Skeletal muscle satellite cell (primary cell): Measurements from ENCODE around the gene HYI.
A peak's percentile ranks its signal among the peaks of the same experiment; 100 is the strongest.
"Not testable (repeated sequence)": the region's sequence is repeated elsewhere in the genome, so short reads cannot be mapped to it uniquely, and the experiment has no call there.

Experiments used
- H3K27me3 ChIP-seq: 2 replicates; pipeline ENCODE4 v1.7.0; 2013; ENCODE audit warnings: low read length; ENCODE audit not compliant: control insufficient read depth, insufficient read depth
- H3K36me3 ChIP-seq: 2 replicates; pipeline ENCODE4 v1.7.0; 2013; ENCODE audit warnings: mild to moderate bottlenecking, control low read depth, low read length; ENCODE audit not compliant: insufficient read depth
- H3K4me1 ChIP-seq: 2 replicates; pipeline ENCODE4 v1.7.0; 2013; ENCODE audit warnings: low read length; ENCODE audit not compliant: control insufficient read depth, insufficient read depth
- H3K4me2 ChIP-seq: 2 replicates; pipeline ENCODE4 v1.7.0; 2013; ENCODE audit warnings: mild to moderate bottlenecking, low read length
- H3K4me3 ChIP-seq: 2 replicates; pipeline ENCODE4 v1.7.0; 2013; ENCODE audit warnings: low read length
- H3K9ac ChIP-seq: 2 replicates; pipeline ENCODE4 v1.7.0; 2013; ENCODE audit warnings: mild to moderate bottlenecking, low read depth, low read length, moderate library complexity
- H3K9me3 ChIP-seq: replicated peaks from 2 replicates; pipeline ENCODE4 v1.7.0; 2013; ENCODE audit warnings: mild to moderate bottlenecking, control low read depth, low read length

The HYI gene

DNA sequence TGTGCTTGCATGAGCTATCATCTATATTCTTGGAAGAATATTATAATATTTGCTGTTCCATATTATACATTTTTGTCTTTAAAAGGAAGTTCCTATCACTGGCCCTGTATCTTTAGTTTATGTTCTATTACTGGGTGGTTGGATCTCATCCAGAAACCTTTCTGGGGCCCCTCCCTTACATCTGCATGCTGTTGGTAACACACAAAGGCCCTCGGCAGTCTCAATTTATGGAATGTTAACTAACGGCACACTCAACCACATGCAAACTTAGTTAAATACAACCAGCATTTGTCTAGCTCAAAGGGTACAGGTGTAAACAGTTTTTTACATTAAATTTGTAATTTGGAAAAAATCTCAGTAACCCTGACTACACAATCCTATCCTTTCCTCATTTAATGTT lies 9.7 kb upstream of the HYI start:
- Histone ChIP-seq H3K27me3 (no peaks in the 10 kb centered on the region), H3K4me3 (no peak overlapping the region)

DNA sequence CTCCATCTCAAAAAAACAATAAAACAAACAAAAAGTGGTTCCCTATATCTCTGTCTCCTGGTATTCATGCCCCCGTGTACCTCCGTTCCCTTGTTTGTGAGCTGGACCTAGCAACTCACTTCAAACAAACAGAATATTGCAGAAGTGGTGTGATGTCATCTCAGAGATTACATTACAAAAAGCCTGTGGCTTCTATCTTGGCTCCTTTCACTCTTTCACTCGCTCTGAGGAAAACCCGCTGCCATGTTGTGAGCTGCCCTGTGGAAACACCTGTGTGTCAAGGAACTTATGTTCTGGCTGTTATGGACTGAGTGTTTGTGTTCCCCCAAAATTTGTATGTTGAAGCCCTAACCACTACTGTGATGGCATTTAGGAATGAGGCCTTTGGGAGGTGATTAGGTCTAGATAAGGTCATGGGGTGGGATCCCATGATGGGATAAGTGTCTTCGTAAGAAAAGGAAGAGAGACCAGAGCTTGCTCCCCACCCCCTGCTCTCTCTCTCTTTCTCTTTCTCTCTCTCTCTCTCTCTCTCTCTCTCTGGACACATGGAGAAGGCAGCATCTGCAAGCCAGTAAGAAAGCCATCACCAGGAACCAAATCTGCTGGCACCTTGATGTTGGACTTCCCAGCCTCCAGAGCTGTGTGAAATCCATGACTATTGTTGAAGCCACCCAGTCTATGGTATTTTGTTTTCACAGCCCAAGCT lies 7.4 kb upstream of the HYI start:
- Histone ChIP-seq H3K4me2 (no peak overlapping the region), H3K4me3 (no peak overlapping the region), H3K9me3 (no peaks in the 10 kb centered on the region), H3K27me3 (no peaks in the 10 kb centered on the region), H3K36me3 (no peaks in the 10 kb centered on the region), H3K4me1 (no peaks in the 10 kb centered on the region), H3K9ac (no peak overlapping the region)

More for the DNA sequence above, 9.7 kb upstream of the HYI start:
- Histone ChIP-seq H3K4me1 (no peaks in the 10 kb centered on the region), H3K9me3 (no peaks in the 10 kb centered on the region), H3K4me2 (no peak overlapping the region), H3K36me3 (no peaks in the 10 kb centered on the region), H3K9ac (no peak overlapping the region)

DNA sequence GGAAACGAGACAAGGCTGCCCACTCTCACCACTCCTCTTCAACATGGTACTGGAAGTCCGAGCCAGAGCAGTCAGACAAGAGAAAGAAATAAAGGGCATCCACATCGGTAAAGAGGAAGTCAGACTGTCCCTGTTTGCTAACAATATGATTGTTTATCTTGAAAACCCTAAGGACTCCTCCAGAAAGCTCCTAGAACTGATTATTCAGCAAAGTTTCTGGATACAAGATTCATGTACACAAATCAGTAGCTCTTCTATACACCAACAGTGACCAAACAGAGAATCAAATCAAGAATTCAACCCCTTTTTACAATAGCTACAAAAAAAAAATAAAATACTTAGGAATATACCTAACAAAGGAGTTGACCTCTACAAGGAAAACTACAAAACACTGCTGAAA lies 4.6 kb upstream of the HYI start:
- peaks cover 10% of the 10 kb centered on the region for H3K4me1 ChIP-seq
- not testable (repeated sequence) for H3K36me3 ChIP-seq, H3K27me3 ChIP-seq, H3K4me2 ChIP-seq, H3K4me3 ChIP-seq, H3K9me3 ChIP-seq, H3K9ac ChIP-seq

DNA sequence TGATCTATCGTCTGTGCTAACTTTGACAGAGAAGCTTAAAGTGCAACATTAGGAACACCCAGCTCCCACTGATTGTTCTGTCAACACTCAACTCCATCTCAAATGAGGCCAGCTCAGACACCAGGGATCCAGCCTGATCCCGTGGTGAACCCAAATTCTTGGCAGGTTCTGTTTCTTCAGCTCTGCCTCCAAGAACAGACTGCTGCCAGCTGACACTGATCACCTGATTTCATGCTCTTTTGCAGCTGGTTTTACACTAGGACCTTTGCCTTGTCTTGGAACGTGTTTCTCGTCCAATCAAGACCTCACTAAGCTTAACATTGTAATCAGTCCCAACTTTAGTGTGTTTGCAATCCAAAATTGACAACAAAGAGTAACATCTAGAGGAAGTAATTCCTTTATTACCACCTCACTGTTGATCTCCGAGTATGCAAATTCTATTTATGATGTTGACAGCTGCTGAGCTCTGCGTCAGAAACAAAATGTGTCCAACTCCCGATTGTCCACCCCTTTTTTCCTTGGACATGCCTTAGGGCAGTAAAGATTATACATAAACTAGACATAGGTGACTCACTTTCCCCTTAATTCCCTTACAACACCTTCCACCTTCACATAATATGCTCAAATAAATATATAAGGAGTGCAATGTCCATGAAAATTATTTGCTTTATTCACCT lies 1.6 kb upstream of the HYI start:
- Histone ChIP-seq H3K4me3 (no peak overlapping the region), H3K4me1 (peaks cover 22% of the 10 kb centered on the region), H3K9me3 (no peaks in the 10 kb centered on the region), H3K27me3 (no peaks in the 10 kb centered on the region), H3K9ac (no peak overlapping the region), H3K4me2 (no peak overlapping the region), H3K36me3 (peaks cover 15% of the 10 kb centered on the region)

DNA sequence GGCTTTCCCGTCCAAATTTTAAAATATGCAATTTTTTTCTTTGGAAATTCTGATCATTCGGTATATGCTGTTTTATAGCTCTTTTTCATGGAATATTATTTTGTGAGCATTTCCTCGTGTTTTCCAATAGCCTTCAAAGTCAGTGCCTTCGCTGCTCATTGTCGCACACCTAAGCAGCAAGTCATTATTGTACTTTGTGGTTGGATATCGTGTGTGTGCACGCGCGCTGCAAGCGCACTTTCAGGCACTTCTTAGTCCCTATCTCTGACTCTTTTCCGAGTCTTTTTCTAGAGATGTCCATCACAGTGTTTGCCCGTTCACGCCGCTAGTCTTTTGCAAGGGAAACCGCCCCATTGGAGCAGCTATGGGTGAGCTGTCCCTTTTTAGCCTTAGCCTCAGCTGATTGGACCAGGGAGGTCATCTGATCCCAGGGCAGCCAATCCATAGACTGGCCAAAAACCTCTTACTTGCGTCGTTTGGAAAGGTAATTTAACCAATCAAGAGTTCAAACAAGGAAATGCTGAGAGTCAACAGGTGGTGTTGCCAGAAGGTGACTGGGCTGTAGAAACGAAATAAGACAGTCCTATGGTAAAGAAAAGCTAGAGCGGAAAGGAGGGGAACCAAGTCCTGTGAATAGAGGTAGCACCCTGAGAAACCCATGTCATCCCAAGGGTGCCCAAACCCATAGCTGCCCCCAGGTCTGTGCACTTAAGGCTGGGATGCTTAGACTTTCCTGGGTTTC lies 710 bp upstream of the HYI start:
- H3K9me3 ChIP-seq, result no peaks in the 10 kb centered on the region
- H3K9ac ChIP-seq, result peak overlapping the region; percentile 80
- H3K4me3 ChIP-seq, result peak overlapping the region; percentile 70
- H3K4me2 ChIP-seq, result peak overlapping the region; percentile 78
- no peaks in the 10 kb centered on the region for H3K27me3 ChIP-seq
- peaks cover 23% of the 10 kb centered on the region for H3K36me3 ChIP-seq
- peaks cover 22% of the 10 kb centered on the region for H3K4me1 ChIP-seq

DNA sequence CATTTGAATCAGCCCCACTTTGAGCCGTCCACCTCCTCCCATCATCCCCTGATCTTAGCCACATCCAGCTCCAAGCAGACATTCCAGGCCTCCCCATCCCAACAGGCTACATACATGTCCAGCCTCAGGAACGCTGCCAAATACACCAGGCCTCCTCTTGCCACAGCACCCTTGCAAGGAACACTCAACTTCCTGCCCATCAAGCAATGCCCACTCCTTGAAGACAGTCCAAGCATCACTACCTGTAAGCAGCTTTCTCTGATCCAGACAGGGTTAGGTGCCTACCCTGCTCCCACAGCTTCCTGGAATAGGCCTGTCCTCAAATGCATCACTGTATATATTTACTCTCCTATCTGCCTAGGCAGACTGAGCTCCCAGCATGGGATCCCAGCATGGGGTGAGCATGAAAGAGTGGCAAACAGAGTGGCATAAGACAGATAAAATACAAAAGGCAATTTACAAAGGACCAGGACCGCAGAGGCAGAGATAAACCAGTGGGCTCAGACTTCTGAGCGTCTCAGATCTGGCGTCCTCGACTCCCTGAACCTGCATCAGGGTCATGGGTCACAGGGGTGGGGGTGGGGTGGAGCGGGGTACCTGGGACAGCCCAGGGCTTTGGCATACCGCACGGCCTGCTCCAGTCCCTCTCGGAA lies 816 bp downstream of the HYI start:
- peaks cover 22% of the 10 kb centered on the region for H3K4me1 ChIP-seq
- H3K9me3 ChIP-seq, result no peaks in the 10 kb centered on the region
- H3K9ac ChIP-seq, result peak overlapping the region; percentile 80
- peak overlapping the region; percentile 70 for H3K4me3 ChIP-seq
- no peaks in the 10 kb centered on the region for H3K27me3 ChIP-seq
- peak overlapping the region; percentile 78 for H3K4me2 ChIP-seq
- peaks cover 38% of the 10 kb centered on the region for H3K36me3 ChIP-seq

DNA sequence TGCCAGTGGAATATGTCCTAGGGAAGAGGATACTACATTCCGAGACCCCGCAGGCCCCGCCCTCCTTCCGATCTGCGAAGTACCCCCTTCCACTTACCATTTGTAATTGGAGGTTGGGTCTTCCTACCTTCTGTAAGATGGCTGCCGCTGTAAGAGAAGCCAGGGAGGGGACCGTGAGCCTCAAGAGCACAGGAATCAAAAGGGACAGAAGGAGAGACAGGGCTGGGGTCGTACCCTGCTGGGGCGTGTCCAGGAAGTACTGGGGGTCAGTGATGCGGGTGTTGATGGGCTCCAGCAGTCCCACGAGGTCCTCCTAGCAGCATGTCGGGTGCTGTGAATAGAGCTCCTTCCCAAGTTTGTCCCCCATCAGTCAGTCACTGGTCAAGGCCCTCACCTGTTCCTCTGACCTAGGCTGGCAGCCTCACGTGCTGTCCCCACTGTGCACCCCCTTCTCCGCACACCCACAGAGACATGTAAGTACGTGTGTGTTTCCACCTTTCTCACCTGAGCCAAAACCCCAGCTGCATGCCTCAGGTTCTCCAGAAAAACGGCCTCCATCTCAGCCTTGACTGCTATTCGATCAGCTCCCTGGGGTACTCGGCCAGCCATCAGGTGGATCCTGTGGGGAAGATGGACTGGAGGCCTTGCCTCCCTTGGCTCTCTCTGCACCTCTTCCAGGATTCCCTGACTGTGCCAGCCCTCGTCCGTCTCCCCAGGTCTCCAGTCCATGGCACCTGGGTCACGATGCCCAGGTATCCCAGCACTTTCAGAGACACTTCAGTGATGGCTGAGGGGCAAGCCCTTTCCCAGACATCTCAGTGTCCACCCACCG lies 1.8 kb downstream of the HYI start:
- Histone ChIP-seq H3K9ac (no peak overlapping the region), H3K4me1 (peaks cover 22% of the 10 kb centered on the region), H3K9me3 (no peaks in the 10 kb centered on the region), H3K4me3 (no peak overlapping the region), H3K36me3 (peaks cover 48% of the 10 kb centered on the region), H3K27me3 (no peaks in the 10 kb centered on the region), H3K4me2 (no peak overlapping the region)

DNA sequence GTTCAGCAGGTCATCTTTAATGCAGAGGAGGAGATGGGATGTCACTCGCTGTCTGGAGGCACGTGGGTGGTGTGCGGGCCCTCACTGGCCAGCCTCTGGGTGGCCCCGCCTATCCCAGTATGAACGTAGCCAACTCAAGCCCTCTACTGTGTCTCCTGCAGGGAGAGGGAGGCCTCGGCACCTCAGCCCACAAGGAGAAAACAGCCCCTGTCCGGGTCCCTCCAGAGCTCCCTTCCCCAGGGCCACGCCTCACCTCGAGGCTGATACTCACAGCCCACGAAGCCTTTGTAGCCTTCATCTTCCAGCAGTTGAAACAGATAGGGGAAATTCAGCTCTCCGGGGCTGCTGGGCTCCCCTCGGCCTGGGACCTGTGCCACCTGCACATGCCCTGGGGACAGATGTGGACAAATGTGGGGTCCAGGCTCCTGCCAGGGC lies 2.6 kb downstream of the HYI start:
- H3K4me3 ChIP-seq, result no peak overlapping the region
- H3K36me3 ChIP-seq, result peaks cover 55% of the 10 kb centered on the region
- no peak overlapping the region for H3K9ac ChIP-seq
- H3K4me1 ChIP-seq, result peaks cover 22% of the 10 kb centered on the region
- no peaks in the 10 kb centered on the region for H3K27me3 ChIP-seq
- no peaks in the 10 kb centered on the region for H3K9me3 ChIP-seq
- H3K4me2 ChIP-seq, result no peak overlapping the region

DNA sequence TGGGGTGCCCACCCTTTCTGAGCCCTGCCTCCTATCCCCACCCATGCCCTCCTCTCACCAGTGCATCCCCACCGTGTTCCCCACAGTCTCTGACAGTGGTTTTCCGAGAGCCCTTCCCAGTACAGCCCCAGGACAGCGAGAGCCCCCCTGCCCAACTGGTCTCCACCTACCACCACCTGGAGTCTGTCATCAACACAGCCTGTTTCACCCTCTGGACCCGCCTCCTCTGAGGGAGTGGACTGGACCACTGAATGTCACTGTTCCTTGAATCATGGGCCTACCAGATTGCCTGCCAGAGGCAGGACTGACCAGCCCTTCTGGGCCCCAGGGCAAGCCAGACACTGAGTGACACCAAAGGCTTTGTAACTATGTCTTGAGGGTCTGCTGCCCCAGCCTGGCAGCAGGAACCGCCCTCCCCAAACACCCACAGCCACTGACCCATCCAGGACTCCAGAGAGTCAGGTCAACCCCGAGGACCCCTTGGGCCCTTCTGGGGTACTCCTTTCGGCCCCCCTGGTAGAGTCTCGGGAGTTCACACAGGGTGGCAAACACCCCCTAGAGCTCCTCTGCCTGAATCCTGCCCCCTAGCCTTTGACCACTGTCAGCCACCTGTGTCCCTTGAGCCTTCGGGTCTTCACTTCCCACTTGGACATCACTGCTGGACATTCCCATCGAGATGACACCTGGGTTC lies 3.3 kb downstream of the HYI start:
- no peaks in the 10 kb centered on the region for H3K27me3 ChIP-seq
- H3K4me2 ChIP-seq, result no peak overlapping the region
- H3K4me3 ChIP-seq, result no peak overlapping the region
- H3K36me3 ChIP-seq, result peaks cover 63% of the 10 kb centered on the region
- H3K4me1 ChIP-seq, result peaks cover 22% of the 10 kb centered on the region
- no peak overlapping the region for H3K9ac ChIP-seq
- H3K9me3 ChIP-seq, result no peaks in the 10 kb centered on the region

DNA sequence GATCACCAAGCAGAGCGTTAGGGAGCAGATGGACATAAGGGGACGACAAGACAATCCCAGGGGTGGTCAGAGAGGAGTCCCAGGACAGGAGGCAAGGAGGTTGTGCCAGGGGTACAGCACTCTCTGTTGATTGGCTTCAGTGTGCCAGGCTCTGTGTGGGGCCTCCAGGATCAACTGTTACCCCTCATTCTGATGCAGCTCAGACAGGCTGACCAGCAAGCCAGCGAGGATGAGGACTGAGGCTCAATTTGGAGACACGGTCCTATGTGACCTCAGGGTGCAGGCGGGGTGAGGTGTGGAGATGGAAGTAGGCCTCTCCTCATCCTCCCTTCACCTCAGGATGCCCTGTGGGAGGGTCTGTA lies 4.0 kb downstream of the HYI start:
- Histone ChIP-seq H3K4me3 (no peak overlapping the region), H3K36me3 (peaks cover 70% of the 10 kb centered on the region), H3K9ac (no peak overlapping the region), H3K4me2 (no peak overlapping the region), H3K4me1 (peaks cover 20% of the 10 kb centered on the region), H3K27me3 (no peaks in the 10 kb centered on the region), H3K9me3 (no peaks in the 10 kb centered on the region)
